Kidney (tissue), 14 donors: ENCODE measurements around the gene JPT1. TPM values are rescaled to one million over a fixed set of nuclear protein-coding genes. Genes with fewer than 3 reads are reported as not detected.

Source experiments
- DNase-seq, 5 donors: peaks; one replicate each; pipeline ENCODE4 v3.0.0-alpha.2; 2013 to 2020
- FAIRE-seq: peaks from 2 replicates; lab custom pipeline; 2012; peaks lifted over from hg19 to GRCh38; lab: Jason Lieb, UNC
- H3K27ac ChIP-seq, 2 donors: one replicate each; pipeline ENCODE4 v1.7.0; 2013; ENCODE audit warnings: low read depth in 2 of 2, low read length in 2 of 2, inconsistent platforms in 1 of 2
- H3K27me3 ChIP-seq: one replicate; pipeline ENCODE4 v1.7.1; 2013; ENCODE audit warnings: low read length, inconsistent platforms; ENCODE audit not compliant: control insufficient read depth, insufficient read depth
- H3K36me3 ChIP-seq, 3 donors: one replicate each; pipeline versions ENCODE4 v1.7.0 to v1.7.1; 2013; ENCODE audit warnings: low read length in 3 of 3, control low read depth in 1 of 3, inconsistent platforms in 1 of 3; ENCODE audit not compliant: insufficient read depth in 3 of 3, control insufficient read depth in 2 of 3
- H3K4me1 ChIP-seq, 3 donors: one replicate each; pipeline versions ENCODE4 v1.7.0 to v1.7.1; 2013; ENCODE audit warnings: low read length in 3 of 3, inconsistent platforms in 1 of 3, low read depth in 1 of 3; ENCODE audit not compliant: control insufficient read depth in 2 of 3, insufficient read depth in 2 of 3
- H3K4me3 ChIP-seq, 3 donors: one replicate each; pipeline versions ENCODE4 v1.7.0 to v1.8.1; 2013; ENCODE audit warnings: low read length in 3 of 3, control low read depth in 1 of 3, inconsistent platforms in 1 of 3
- H3K9ac ChIP-seq, 3 donors: one replicate each; pipeline versions ENCODE4 v1.7.0 to v1.7.1; 2013; ENCODE audit warnings: low read length in 3 of 3, control low read depth in 1 of 3, inconsistent platforms in 1 of 3
- H3K9me3 ChIP-seq, 3 donors: one replicate each; pipeline versions ENCODE4 v1.7.0 to v1.7.1; 2013; ENCODE audit warnings: low read length in 3 of 3, control low read depth in 1 of 3, inconsistent platforms in 1 of 3; ENCODE audit not compliant: control insufficient read depth in 2 of 3, insufficient read depth in 1 of 3
- CTCF ChIP-seq: IDR thresholded peaks from 3 replicates; pipeline ENCODE4 v1.5.1; 2012; ENCODE audit warnings: mild to moderate bottlenecking, moderate library complexity, borderline replicate concordance; ENCODE audit not compliant: insufficient read depth; ENCODE audit errors: extremely low read depth
- intact Hi-C: fragments of 100-400 bp; cut with DNase I; formaldehyde crosslinking; loops from one replicate; pipeline ENCODE4 v1.11.1; 2022
- polyA plus RNA-seq: library from polyadenylated mRNA; stranded (reverse); fragments of 350-450 nt; fragmentation: Illumina TruSeq; extraction: RNeasy Lipid Tissue Mini Kit (QIAGEN cat#74804); gene quantifications from one replicate; pipeline ENCODE4 v1.2.3, GENCODE V29; 2014; ENCODE audit warnings: low read depth, low replicate concordance; ENCODE audit not compliant: insufficient read depth
- total RNA-seq: library from RNA; stranded (reverse); fragmentation: NEBNext Ultra II Directional; extraction: Animal tissue kit (Norgen Biotek cat#: 25700); gene quantifications from one replicate; pipeline ENCODE4 v1.2.1, GENCODE V29; 2021
- donor health status: control.
- donor health status: control.
- donor health status: control.
- donor health status: control.
- donor health status: control.
- donor health status: DM: yes; HTN: yes; CAD: no.
- donor health status: Normal renal cell carcinoma (clear cell type).

JPT1 gene
- total and polyA plus RNA-seq, 2 donors from 2014 or later: 76.4 to 122 TPM

GRCh38 chr17:75181110-75181509 lies 26.8 kb upstream of the JPT1 start:
- peaks cover 0 to 8% (median 0%) of the 10 kb centered on the region in 3 donors for H3K4me1 ChIP-seq
- H3K27me3 ChIP-seq: no peaks in the 10 kb centered on the region
- FAIRE-seq (no peak), DNase-seq (peak in 1 of 5 donors; percentile 8)
- intact Hi-C loops: no loop called here
- H3K9me3 ChIP-seq: no peaks in the 10 kb centered on the region
- peaks cover under 1 to 7% (median 4%) of the 10 kb centered on the region in 3 donors for H3K36me3 ChIP-seq
- peak overlapping the region; percentile 81 to 88 (median 88) for H3K4me3 ChIP-seq
- no peak for TF ChIP-seq CTCF
- peak overlapping the region; percentile 82 to 93 (median 83) for H3K9ac ChIP-seq
- H3K27ac ChIP-seq: no peak overlapping the region

GRCh38 chr17:75178453-75178852 lies 24.1 kb upstream of the JPT1 start:
- H3K27ac ChIP-seq: no peak overlapping the region
- H3K9ac ChIP-seq: no peak overlapping the region
- H3K4me3 ChIP-seq: no peak overlapping the region
- peaks cover 0 to 8% (median 0%) of the 10 kb centered on the region in 3 donors for H3K4me1 ChIP-seq
- DNase-seq: no peak
- FAIRE-seq: no peak
- H3K9me3 ChIP-seq: no peaks in the 10 kb centered on the region
- no peak for TF ChIP-seq CTCF
- H3K36me3 ChIP-seq: peaks cover 10 to 15% (median 11%) of the 10 kb centered on the region in 3 donors
- intact Hi-C loops: no loop called here
- no peaks in the 10 kb centered on the region for H3K27me3 ChIP-seq

GRCh38 chr17:75176625-75177024 lies 22.3 kb upstream of the JPT1 start:
- Histone ChIP-seq H3K27me3 (no peaks in the 10 kb centered on the region), H3K9me3 (no peaks in the 10 kb centered on the region), H3K27ac (no peak overlapping the region), H3K4me3 (no peak overlapping the region), H3K36me3 (peaks cover 10 to 17% (median 14%) of the 10 kb centered on the region in 3 donors), H3K9ac (no peak overlapping the region), H3K4me1 (peaks cover 0 to 5% (median 0%) of the 10 kb centered on the region in 3 donors)
- TF ChIP-seq CTCF: no peak
- intact Hi-C loops: no loop called here
- FAIRE-seq (no peak), DNase-seq (no peak)

GRCh38 chr17:75174996-75175395 lies 20.7 kb upstream of the JPT1 start:
- no peak overlapping the region for H3K27ac ChIP-seq
- H3K4me1 ChIP-seq: no peaks in the 10 kb centered on the region
- H3K36me3 ChIP-seq: peaks cover 10 to 17% (median 12%) of the 10 kb centered on the region in 3 donors
- H3K27me3 ChIP-seq: no peaks in the 10 kb centered on the region
- H3K9me3 ChIP-seq: no peaks in the 10 kb centered on the region
- peak in 1 of 5 donors; percentile 18 for DNase-seq
- intact Hi-C loops: no loop called here
- FAIRE-seq: no peak
- no peak for TF ChIP-seq CTCF
- H3K4me3 ChIP-seq: no peak overlapping the region
- H3K9ac ChIP-seq: no peak overlapping the region
